Hepatocyte (in vitro differentiated cells): ENCODE results near the gene FSHR. TPM values are rescaled to one million over a fixed set of nuclear protein-coding genes. Genes with fewer than 3 reads are reported as not detected.

Experiments used
- DNase-seq: peaks from one replicate; pipeline ENCODE4 v3.0.0-alpha.2; 2016; ENCODE audit warnings: low spot score
- H2AFZ ChIP-seq: fragments of 200-600 bp; sonication (generic); 2 replicates; pipeline ENCODE4 v1.6.0; 2016; ENCODE audit warnings: antibody characterized with exemption, mild to moderate bottlenecking
- H3K27ac ChIP-seq: fragments of 200-600 bp; sonication (generic); 2 replicates; pipeline ENCODE4 v1.5.1; 2016; ENCODE audit warnings: mild to moderate bottlenecking
- H3K27me3 ChIP-seq: fragments of 200-600 bp; sonication (generic); 2 replicates; pipeline ENCODE4 v1.6.1; 2016
- H3K36me3 ChIP-seq: fragments of 200-600 bp; sonication (generic); replicated peaks from 2 replicates; pipeline ENCODE4 v1.5.1; 2016; ENCODE audit warnings: low read depth; ENCODE audit not compliant: insufficient read depth
- H3K4me1 ChIP-seq: fragments of 200-600 bp; sonication (generic); 2 replicates; pipeline ENCODE4 v1.5.1; 2016; ENCODE audit warnings: mild to moderate bottlenecking, moderate library complexity; ENCODE audit not compliant: insufficient read depth
- H3K4me2 ChIP-seq: fragments of 200-600 bp; sonication (generic); 2 replicates; pipeline ENCODE4 v1.6.0; 2016
- H3K4me3 ChIP-seq: fragments of 200-600 bp; sonication (generic); 2 replicates; pipeline ENCODE4 v1.5.1; 2016; ENCODE audit warnings: mild to moderate bottlenecking
- H3K79me2 ChIP-seq: fragments of 200-600 bp; sonication (generic); 2 replicates; pipeline ENCODE4 v1.6.0; 2017; ENCODE audit warnings: mild to moderate bottlenecking
- H3K9me2 ChIP-seq: fragments of 200-600 bp; sonication (generic); replicated peaks from 2 replicates; pipeline ENCODE4 v1.6.0; 2017; ENCODE audit warnings: mild to moderate bottlenecking; ENCODE audit not compliant: insufficient read depth
- H3K9me3 ChIP-seq: fragments of 200-600 bp; sonication (generic); 2 replicates; pipeline ENCODE4 v1.5.1; 2016; ENCODE audit warnings: low read depth, mild to moderate bottlenecking
- H4K20me1 ChIP-seq: fragments of 200-600 bp; sonication (generic); 2 replicates; pipeline ENCODE4 v1.6.0; 2016; ENCODE audit warnings: mild to moderate bottlenecking; ENCODE audit not compliant: insufficient read depth, poor library complexity, severe bottlenecking
- EZH2 ChIP-seq: fragments of 200-600 bp; sonication (generic); IDR thresholded peaks from 2 replicates; pipeline ENCODE4 v1.6.1; 2016; ENCODE audit warnings: antibody characterized with exemption, mild to moderate bottlenecking, borderline replicate concordance
- EZH2phosphoT487 ChIP-seq: fragments of 200-600 bp; sonication (generic); IDR thresholded peaks from one replicate; pipeline ENCODE4 v1.6.1; 2018; ENCODE audit warnings: antibody characterized with exemption, mild to moderate bottlenecking, low read depth, moderate library complexity; ENCODE audit not compliant: unreplicated experiment, severe bottlenecking
- WGBS: methylation state at CpG from one replicate; pipeline ENCODE4 v1.1.6; 2016; ENCODE audit warnings: low lambda C conversion rate; ENCODE audit errors: missing lambda C conversion rate; 5-methylcytosine and 5-hydroxymethylcytosine counted together
- polyA plus RNA-seq: library from polyadenylated mRNA; unstranded; fragments of >200 nt; fragmentation: Nextera tagmentation; extraction: Ambion mirVana; gene quantifications from 2 replicates; pipeline ENCODE4 v1.2.1, GENCODE V29; 2016
- total RNA-seq: library from RNA; depleted of rRNA; stranded (reverse); fragments of >200 nt; gene quantifications from 2 replicates; pipeline ENCODE4 v1.2.3, GENCODE V29; 2014
- TF ChIP-seq, protein P1 (sequence below): fragments of 200-600 bp; sonication (generic); IDR thresholded peaks from 2 replicates; pipeline ENCODE4 v1.5.1; 2016; ENCODE audit warnings: antibody characterized with exemption, mild to moderate bottlenecking; ENCODE audit not compliant: poor library complexity

The FSHR gene
- total and polyA plus RNA-seq, 2 experiments from 2014 or later = 0.20 to 0.40 TPM

DNA sequence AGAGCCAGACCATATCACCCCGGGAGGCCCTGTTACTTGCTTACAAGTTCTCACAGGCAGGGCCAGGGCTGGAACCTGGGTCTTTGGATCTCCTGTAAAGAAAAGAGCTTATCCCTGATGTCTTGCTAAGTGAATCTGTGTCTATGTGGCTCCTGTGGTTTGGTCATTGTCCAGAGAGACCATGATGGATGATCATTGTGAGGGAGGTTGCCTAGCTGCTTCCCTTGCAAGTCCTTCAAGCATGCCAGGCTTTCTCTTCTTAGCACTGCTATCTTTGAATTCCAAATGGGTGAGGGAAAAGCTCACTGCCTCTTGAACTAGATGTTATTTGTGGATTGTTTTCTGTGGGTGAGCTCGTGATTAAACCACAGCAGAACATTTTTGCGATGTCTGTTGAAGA lies 151.6 kb downstream of the FSHR start:
- H3K9me3 ChIP-seq = no peaks in the 10 kb centered on the region
- H3K4me2 ChIP-seq = no peak overlapping the region
- no peak for TF ChIP-seq EZH2
- TF ChIP-seq EZH2phosphoT487 = no peak
- TF ChIP-seq, protein P1, sequence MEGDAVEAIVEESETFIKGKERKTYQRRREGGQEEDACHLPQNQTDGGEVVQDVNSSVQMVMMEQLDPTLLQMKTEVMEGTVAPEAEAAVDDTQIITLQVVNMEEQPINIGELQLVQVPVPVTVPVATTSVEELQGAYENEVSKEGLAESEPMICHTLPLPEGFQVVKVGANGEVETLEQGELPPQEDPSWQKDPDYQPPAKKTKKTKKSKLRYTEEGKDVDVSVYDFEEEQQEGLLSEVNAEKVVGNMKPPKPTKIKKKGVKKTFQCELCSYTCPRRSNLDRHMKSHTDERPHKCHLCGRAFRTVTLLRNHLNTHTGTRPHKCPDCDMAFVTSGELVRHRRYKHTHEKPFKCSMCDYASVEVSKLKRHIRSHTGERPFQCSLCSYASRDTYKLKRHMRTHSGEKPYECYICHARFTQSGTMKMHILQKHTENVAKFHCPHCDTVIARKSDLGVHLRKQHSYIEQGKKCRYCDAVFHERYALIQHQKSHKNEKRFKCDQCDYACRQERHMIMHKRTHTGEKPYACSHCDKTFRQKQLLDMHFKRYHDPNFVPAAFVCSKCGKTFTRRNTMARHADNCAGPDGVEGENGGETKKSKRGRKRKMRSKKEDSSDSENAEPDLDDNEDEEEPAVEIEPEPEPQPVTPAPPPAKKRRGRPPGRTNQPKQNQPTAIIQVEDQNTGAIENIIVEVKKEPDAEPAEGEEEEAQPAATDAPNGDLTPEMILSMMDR = no peak
- no peaks in the 10 kb centered on the region for H3K27me3 ChIP-seq
- H3K79me2 ChIP-seq = no peaks in the 10 kb centered on the region
- no peak overlapping the region for H3K27ac ChIP-seq
- WGBS = 61% methylated on average over 3 of the region's 3 CpGs
- H3K4me1 ChIP-seq = peaks cover 5% of the 10 kb centered on the region
- no peaks in the 10 kb centered on the region for H4K20me1 ChIP-seq
- DNase-seq = no peak
- no peak overlapping the region for H2AFZ ChIP-seq
- no peak overlapping the region for H3K4me3 ChIP-seq
- H3K36me3 ChIP-seq = no peaks in the 10 kb centered on the region
- H3K9me2 ChIP-seq = no peaks in the 10 kb centered on the region

DNA sequence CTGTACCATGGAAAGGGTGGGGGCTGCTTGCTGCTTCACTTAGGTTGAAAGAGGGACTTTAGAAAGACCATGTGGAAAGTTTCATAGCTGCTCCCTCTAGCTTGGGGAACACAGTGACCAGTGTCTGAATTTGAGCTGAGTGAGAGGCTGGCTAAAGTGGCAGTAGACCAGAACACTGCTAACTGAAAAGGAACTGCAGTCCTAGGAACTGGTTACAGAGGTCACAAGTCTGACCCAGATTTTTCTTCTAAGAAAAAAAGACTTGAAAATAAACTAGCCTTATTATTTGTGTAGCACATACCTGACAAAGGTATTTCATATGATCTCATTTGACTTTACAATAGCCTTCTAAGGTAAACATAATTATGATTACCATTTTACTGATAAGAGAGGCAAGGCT lies 153.6 kb downstream of the FSHR start:
- Histone ChIP-seq H3K36me3 (no peaks in the 10 kb centered on the region), H4K20me1 (no peaks in the 10 kb centered on the region), H3K27me3 (no peaks in the 10 kb centered on the region), H3K27ac (peak overlapping the region; percentile 67), H2AFZ (no peak overlapping the region), H3K4me2 (peak overlapping the region; percentile 26), H3K9me3 (no peaks in the 10 kb centered on the region), H3K79me2 (no peaks in the 10 kb centered on the region), H3K4me3 (no peak overlapping the region), H3K9me2 (no peaks in the 10 kb centered on the region), H3K4me1 (peaks cover 5% of the 10 kb centered on the region)
- DNase-seq = no peak
- TF ChIP-seq EZH2 (no peak), EZH2phosphoT487 (no peak)
- TF ChIP-seq, protein P1 = no peak

DNA sequence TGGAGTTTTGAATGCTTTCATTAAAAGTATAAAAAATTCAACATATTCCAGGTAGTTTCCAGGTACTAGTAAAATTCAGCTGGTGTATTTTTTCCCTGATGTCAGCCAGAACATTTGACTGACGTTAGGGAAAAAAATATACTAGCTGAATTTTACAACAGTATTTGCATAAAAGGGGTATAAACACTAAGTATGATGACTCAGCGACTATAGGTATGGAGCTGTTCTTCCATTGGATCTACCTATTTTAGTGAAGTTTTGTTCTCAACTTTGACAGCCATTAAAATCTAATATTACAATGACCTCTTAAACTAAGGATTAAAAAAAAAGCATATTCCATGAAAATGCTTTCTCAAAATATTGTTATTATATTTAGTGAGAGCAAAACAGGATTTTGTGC lies 155.9 kb downstream of the FSHR start:
- Histone ChIP-seq H3K9me3 (no peaks in the 10 kb centered on the region), H3K27ac (no peak overlapping the region), H3K36me3 (no peaks in the 10 kb centered on the region), H3K27me3 (no peaks in the 10 kb centered on the region), H4K20me1 (no peaks in the 10 kb centered on the region), H3K4me2 (no peak overlapping the region), H3K4me1 (peaks cover 5% of the 10 kb centered on the region), H3K4me3 (no peak overlapping the region), H3K79me2 (no peaks in the 10 kb centered on the region), H2AFZ (no peak overlapping the region), H3K9me2 (no peaks in the 10 kb centered on the region)
- 87% methylated on average over 2 of the region's 2 CpGs for WGBS
- no peak for DNase-seq
- TF ChIP-seq, protein P1 = no peak
- TF ChIP-seq EZH2 (no peak), EZH2phosphoT487 (no peak)

DNA sequence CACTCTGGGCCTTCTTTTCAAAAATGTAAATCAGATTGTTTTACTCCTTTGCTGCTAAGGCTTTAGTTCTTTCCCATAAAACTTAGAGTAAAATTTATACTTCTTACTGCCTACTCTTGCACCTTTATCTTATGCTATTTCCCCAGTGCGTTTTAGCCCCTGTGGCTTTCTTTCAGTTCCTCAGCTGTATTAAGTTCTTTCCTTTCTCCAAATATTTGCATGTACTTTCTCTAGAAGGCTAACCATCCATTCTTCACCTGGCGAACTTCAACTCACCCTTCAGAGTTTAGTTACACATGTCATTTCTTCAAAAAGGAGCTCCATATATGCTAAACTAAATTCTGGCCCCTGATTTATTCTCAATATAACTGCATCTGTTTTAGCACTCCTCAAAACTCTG lies 160.7 kb downstream of the FSHR start:
- H3K27ac ChIP-seq = no peak overlapping the region
- no peaks in the 10 kb centered on the region for H3K27me3 ChIP-seq
- no peaks in the 10 kb centered on the region for H3K9me3 ChIP-seq
- H4K20me1 ChIP-seq = no peaks in the 10 kb centered on the region
- H3K4me3 ChIP-seq = no peak overlapping the region
- H3K4me2 ChIP-seq = no peak overlapping the region
- H3K4me1 ChIP-seq = no peaks in the 10 kb centered on the region
- no peaks in the 10 kb centered on the region for H3K36me3 ChIP-seq
- 87% methylated on average over 2 of the region's 2 CpGs for WGBS
- no peaks in the 10 kb centered on the region for H3K79me2 ChIP-seq
- no peak overlapping the region for H2AFZ ChIP-seq
- no peaks in the 10 kb centered on the region for H3K9me2 ChIP-seq
- TF ChIP-seq, protein P1 = no peak
- no peak for TF ChIP-seq EZH2
- TF ChIP-seq EZH2phosphoT487 = no peak
- no peak for DNase-seq
